ENCODE results near the gene CRABP2.
A peak's percentile ranks its signal among the peaks of the same experiment; 100 is the strongest.

Gene CRABP2

GRCh38 chr1:156740741-156741480 lies 35.5 kb upstream of the CRABP2 start, which contains the start of gene MRPL24:
Gene MRPL24, minus strand, starts transcription at chr1:156741088. Its CDS starts 2,384 bp downstream, at chr1:156738704.
- no peak for TF ChIP-seq CTCF (IDR thresholded peaks at IDR 0.05; ENCODE audit: extremely low read depth, missing control alignments)
- peak; percentile 93 for DNase-seq (ENCODE audit: low spot score)

- DNase-seq (ENCODE audit: low spot score): no peak
- TF ChIP-seq CTCF (IDR thresholded peaks at IDR 0.05; ENCODE audit: extremely low read depth, missing control alignments): no peak
Measured at GRCh38 chr1:156740237-156740740, 34.9 kb upstream of the CRABP2 start.

GRCh38 chr1:156738916-156739315 lies 33.5 kb upstream of the CRABP2 start:
- DNase-seq (ENCODE audit: low spot score): no peak
- TF ChIP-seq CTCF (IDR thresholded peaks at IDR 0.05; ENCODE audit: extremely low read depth, missing control alignments): no peak

GRCh38 chr1:156738407-156738806 lies 33.0 kb upstream of the CRABP2 start:
- no peak for DNase-seq (ENCODE audit: low spot score)
- no peak for TF ChIP-seq CTCF (IDR thresholded peaks at IDR 0.05; ENCODE audit: extremely low read depth, missing control alignments)

- no peak for DNase-seq (ENCODE audit: low spot score)
- no peak for TF ChIP-seq CTCF (IDR thresholded peaks at IDR 0.05; ENCODE audit: extremely low read depth, missing control alignments)
Measured at GRCh38 chr1:156733989-156734584, 28.7 kb upstream of the CRABP2 start.

- no peak for TF ChIP-seq CTCF (IDR thresholded peaks at IDR 0.05; ENCODE audit: extremely low read depth, missing control alignments)
- peak; percentile 94 for DNase-seq (ENCODE audit: low spot score)
Measured at GRCh38 chr1:156728599-156729462, 23.4 kb upstream of the CRABP2 start, which contains the start of gene ISG20L2. Gene ISG20L2, minus strand, starts transcription at chr1:156728766. Its CDS starts 1,114 bp downstream, at chr1:156727652.

All from GM20000 (cell line).